SK-N-SH (cell line): Measurements from ENCODE around the gene OR2AG2.

Experiments used
- CTCF ChIP-seq: fragments of 200-600 bp; sonication (generic); IDR thresholded peaks from 2 replicates; pipeline ENCODE4 v1.6.1; 2017; ENCODE audit warnings: antibody characterized with exemption, mild to moderate bottlenecking, moderate library complexity
- GATA2 ChIP-seq: sonication (generic); formaldehyde crosslinking; IDR thresholded peaks from 2 replicates; pipeline ENCODE4 v1.5.0; 2020; ENCODE audit warnings: mild to moderate bottlenecking, missing genetic modification reagents
- POLR2AphosphoS5 ChIP-seq: IDR thresholded peaks from 2 replicates; pipeline ENCODE4 v1.6.1; 2012; ENCODE audit warnings: low read depth, low read length
- RAD21 ChIP-seq: IDR thresholded peaks from 2 replicates; pipeline ENCODE4 v1.6.1; 2012; ENCODE audit warnings: mild to moderate bottlenecking, low read length
- REST ChIP-seq: IDR thresholded peaks from 2 replicates; pipeline ENCODE4 v1.6.1; 2012; ENCODE audit warnings: mild to moderate bottlenecking, low read depth, low read length, moderate library complexity

GRCh38 chr11:6724013-6724412 lies 47.8 kb downstream of the OR2AG2 start:
- TF ChIP-seq CTCF (no peak), REST (no peak), RAD21 (no peak), POLR2AphosphoS5 (no peak), GATA2 (CRISPR knock-in tag) (no peak)
